ENCODE data around the gene FANK1.

DNA sequence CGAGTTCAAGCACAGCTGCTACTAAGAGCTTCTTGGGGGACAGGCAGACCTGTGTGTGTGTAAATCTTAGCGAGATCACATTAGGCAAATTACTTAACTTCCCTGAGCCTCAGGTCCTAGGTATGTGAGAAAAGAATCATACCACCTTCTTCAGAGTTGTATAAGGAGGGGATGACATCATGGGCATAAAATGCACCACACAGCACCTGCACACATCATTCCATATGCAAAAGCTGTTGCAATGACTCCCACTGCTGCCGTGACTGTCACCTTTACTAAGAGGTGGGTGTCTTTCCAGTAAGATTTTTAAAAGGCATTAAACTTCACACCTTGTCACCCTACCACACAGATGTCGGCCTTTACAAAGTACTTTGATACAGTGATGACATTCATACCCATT lies 146.0 kb downstream of the FANK1 start:
- TF ChIP-seq EZH2phosphoT487 (IDR thresholded peaks at IDR 0.05; ENCODE audit: low read length) (no peak), CTCF (IDR thresholded peaks at IDR 0.05; ENCODE audit: low read length) (no peak)

All from MM.1S (cell line).